Measurements from ENCODE around the gene GAGE13.
"Not testable (repeated sequence)": the region's sequence is repeated elsewhere in the genome, so short reads cannot be mapped to it uniquely, and the experiment has no call there.

The GAGE13 gene

DNA sequence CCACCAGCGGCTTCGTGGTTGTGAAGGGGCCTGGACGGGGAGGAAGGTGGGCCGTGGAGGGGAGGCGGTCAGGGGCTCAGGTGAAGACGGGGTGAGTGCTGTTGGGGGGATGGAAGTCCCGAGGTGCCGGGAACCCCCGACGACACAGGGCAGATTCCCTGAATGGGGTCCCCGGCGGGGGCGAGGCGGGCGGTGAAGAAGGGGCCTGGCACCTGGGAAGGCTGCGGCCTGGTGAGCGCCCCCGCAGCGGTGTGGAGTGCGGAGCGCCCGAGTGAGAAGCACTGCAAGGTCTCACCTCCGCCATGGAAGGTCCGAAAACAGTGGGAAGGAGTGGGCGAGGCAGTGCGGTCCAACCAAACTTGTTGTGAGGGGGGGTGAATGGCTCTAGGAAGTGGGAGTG is 459 bp downstream of the GAGE13 start:
- not testable (repeated sequence) for DNase-seq

- DNase-seq = not testable (repeated sequence)
Measured at GRCh38 chrX:49341449-49341848, 10.1 kb downstream of the GAGE13 start.

- not testable (repeated sequence) for DNase-seq
Measured at GRCh38 chrX:49344496-49345175, 13.3 kb downstream of the GAGE13 start.

GRCh38 chrX:49345402-49345801 is 14.0 kb downstream of the GAGE13 start:
- not testable (repeated sequence) for DNase-seq

- not testable (repeated sequence) for DNase-seq
Measured at GRCh38 chrX:49346150-49346549, 14.8 kb downstream of the GAGE13 start.

All from right forelimb (tissue), 1 donor.